ENCODE data around the gene MRTFA. TPM values are rescaled to one million over a fixed set of nuclear protein-coding genes. Genes with fewer than 3 reads are reported as not detected.

Gene MRTFA
- total RNA-seq, 1 donor from 2014 or later = 115 TPM

DNA sequence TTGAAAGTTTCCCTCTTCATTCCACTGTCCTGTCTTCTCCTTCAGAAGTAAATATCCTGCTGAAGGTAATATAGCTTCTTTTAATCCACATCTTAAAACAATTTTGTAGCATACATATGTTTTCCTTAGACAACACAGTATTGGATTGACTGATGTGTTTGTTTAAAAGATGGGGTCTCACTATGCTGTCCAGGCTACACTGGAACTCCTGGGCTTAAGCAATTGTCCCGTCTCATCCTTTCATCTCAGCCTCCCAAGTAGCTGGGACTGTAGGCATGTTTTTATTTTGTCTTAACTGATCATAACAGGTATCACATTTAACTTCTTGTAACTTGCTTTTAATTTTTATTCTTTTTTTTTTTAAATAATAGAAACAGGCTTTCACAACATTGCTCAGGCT, 55.9 kb downstream of the MRTFA start:
- DNase-seq (no peak), ATAC-seq (ENCODE audit: low read depth) (no peak)
- no peak overlapping the region for H3K4me3 Mint-ChIP-seq
- H3K27me3 Mint-ChIP-seq = no peaks in the 10 kb centered on the region
- no peak for TF ChIP-seq CTCF (IDR thresholded peaks at IDR 0.05)
- CTCF ChIA-PET = interaction anchor here (2.8 kb wide), 1 partner anchor 65 kb away, joined by 10 read pairs; no protein-coding TSS in a partner anchor
- intact Hi-C loops (cut with micrococcal nuclease) = no loop called here
- no peak overlapping the region for H3K27ac Mint-ChIP-seq
- peaks cover 28% of the 10 kb centered on the region for H3K4me1 Mint-ChIP-seq
- H3K36me3 Mint-ChIP-seq (ENCODE audit: low read depth) = peaks cover 17% of the 10 kb centered on the region
- H3K9me3 Mint-ChIP-seq = no peaks in the 10 kb centered on the region
- POLR2A ChIA-PET = interaction anchor here (0.7 kb wide), 1 partner anchor 56 kb away, joined by 3 read pairs; the partner anchor contains the start of gene MRTFA

DNA sequence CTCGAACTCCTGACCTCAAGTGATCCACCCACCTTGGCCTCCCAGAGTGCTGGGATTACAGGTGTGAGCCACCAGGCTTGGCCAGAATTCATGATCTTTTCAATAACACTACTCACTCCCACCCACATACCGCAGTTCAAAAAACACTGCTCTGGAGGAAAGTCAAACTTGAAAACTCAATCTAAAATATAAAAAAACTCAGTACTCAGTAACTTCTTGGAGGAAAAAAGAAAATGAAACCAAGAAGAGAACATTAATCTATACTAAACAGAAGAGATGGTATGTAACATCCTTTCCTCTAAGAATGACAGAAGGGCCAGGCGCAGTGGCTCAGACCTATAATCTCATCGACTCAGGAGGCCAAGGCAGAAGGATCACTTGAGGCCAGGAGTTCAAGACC, 58.3 kb downstream of the MRTFA start:
- intact Hi-C loops (cut with micrococcal nuclease) = no loop called here
- Mint-ChIP-seq H3K27me3 (no peaks in the 10 kb centered on the region), H3K4me3 (no peak overlapping the region), H3K9me3 (no peaks in the 10 kb centered on the region), H3K27ac (peak overlapping the region; percentile 53), H3K4me1 (peaks cover 18% of the 10 kb centered on the region), H3K36me3 (ENCODE audit: low read depth) (peaks cover 2% of the 10 kb centered on the region)
- CTCF ChIA-PET = no interaction called here
- POLR2A ChIA-PET = interaction anchor here (0.6 kb wide), 1 partner anchor 52 kb away, joined by 5 read pairs; no protein-coding TSS in a partner anchor
- no peak for ATAC-seq (ENCODE audit: low read depth)
- no peak for DNase-seq
- TF ChIP-seq CTCF (IDR thresholded peaks at IDR 0.05) = no peak

DNA sequence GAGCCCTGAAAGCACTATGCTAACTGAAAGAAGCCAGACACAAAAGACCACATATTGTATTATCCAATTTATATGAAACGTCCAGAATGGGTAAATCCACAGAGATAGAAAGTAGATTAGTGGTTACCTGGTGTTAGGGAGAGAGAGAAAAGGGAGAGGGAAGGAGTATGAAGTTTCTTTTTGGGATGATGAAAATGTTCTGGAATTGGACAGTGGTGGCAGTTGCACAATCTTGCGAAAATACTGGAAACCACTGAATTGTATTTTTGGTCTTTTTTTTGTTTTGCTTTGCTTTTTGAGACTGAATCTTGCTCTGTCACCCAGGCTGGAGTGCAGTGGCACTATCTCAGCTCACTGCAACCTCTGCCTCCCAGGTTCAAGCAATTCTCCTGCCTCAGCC, 63.5 kb downstream of the MRTFA start:
- TF ChIP-seq CTCF (IDR thresholded peaks at IDR 0.05) = no peak
- H3K27ac Mint-ChIP-seq = no peak overlapping the region
- H3K4me1 Mint-ChIP-seq = peaks cover 14% of the 10 kb centered on the region
- POLR2A ChIA-PET = no interaction called here
- CTCF ChIA-PET = interaction anchor here (0.6 kb wide), 1 partner anchor 21 kb away, joined by 3 read pairs; no protein-coding TSS in a partner anchor
- DNase-seq (no peak), ATAC-seq (ENCODE audit: low read depth) (no peak)
- no peak overlapping the region for H3K4me3 Mint-ChIP-seq
- intact Hi-C loops (cut with micrococcal nuclease) = no loop called here
- no peaks in the 10 kb centered on the region for H3K27me3 Mint-ChIP-seq
- peaks cover 10% of the 10 kb centered on the region for H3K9me3 Mint-ChIP-seq
- peaks cover 19% of the 10 kb centered on the region for H3K36me3 Mint-ChIP-seq (ENCODE audit: low read depth)

DNA sequence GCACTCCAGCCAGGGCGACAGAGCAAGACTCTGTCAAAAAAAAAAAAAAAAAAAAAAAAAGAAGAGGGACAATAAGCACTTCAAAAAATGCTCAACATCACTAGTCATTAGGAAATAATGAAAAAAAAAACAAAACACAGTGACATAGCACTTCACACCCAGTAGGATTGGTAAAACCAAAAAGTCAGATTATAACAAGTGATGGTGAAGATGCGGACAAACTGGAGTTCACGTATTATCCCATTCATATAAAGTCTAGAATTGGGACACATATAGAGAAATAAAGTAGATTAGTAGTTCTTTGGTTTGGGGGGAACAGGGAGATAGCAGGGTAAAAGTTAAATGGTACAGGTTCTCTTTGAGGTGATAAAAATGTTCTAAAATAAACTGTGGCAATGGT, 64.6 kb downstream of the MRTFA start:
- DNase-seq = no peak
- Mint-ChIP-seq H3K36me3 (ENCODE audit: low read depth) (peaks cover 23% of the 10 kb centered on the region), H3K4me3 (no peak overlapping the region), H3K27ac (no peak overlapping the region), H3K4me1 (peaks cover 11% of the 10 kb centered on the region), H3K9me3 (peaks cover 10% of the 10 kb centered on the region), H3K27me3 (no peaks in the 10 kb centered on the region)
- intact Hi-C loops (cut with micrococcal nuclease) = no loop called here
- no peak for ATAC-seq (ENCODE audit: low read depth)
- no peak for TF ChIP-seq CTCF (IDR thresholded peaks at IDR 0.05)
- POLR2A ChIA-PET = interaction anchor here (0.7 kb wide), 2 partner anchors 10 to 13 kb away, joined by 4 to 5 read pairs; no protein-coding TSS in a partner anchor
- CTCF ChIA-PET = no interaction called here

- no peak for DNase-seq
- no peak overlapping the region for H3K4me3 Mint-ChIP-seq
- peaks cover 23% of the 10 kb centered on the region for H3K36me3 Mint-ChIP-seq (ENCODE audit: low read depth)
- no peak for ATAC-seq (ENCODE audit: low read depth)
- peaks cover 9% of the 10 kb centered on the region for H3K9me3 Mint-ChIP-seq
- no peak for TF ChIP-seq CTCF (IDR thresholded peaks at IDR 0.05)
- ChIA-PET CTCF (interaction anchor here (1.2 kb wide), 1 partner anchor 43 kb away, joined by 4 read pairs; no protein-coding TSS in a partner anchor), POLR2A (no interaction called here)
- H3K27me3 Mint-ChIP-seq = no peaks in the 10 kb centered on the region
- peaks cover 13% of the 10 kb centered on the region for H3K4me1 Mint-ChIP-seq
- intact Hi-C loops (cut with micrococcal nuclease) = no loop called here
- no peak overlapping the region for H3K27ac Mint-ChIP-seq
Measured at GRCh38 chr22:40567626-40568328, 68.7 kb downstream of the MRTFA start.

Data from activated B cell treated with CpG ODN at 0.5 μM for 24 hours (primary cell).